Astrocyte (in vitro differentiated cells and primary cell): Measurements from ENCODE around the gene SRSF7. TPM values are rescaled to one million over a fixed set of nuclear protein-coding genes. Genes with fewer than 3 reads are reported as not detected.
"Not testable (repeated sequence)": the region's sequence is repeated elsewhere in the genome, so short reads cannot be mapped to it uniquely, and the experiment has no call there.

Experiments
- DNase-seq: peaks from one replicate; pipeline ENCODE4 v3.0.0-alpha.2; 2010; ENCODE audit warnings: low read depth
- FAIRE-seq: peaks from 2 replicates; lab custom pipeline; 2011; peaks lifted over from hg19 to GRCh38; lab: Jason Lieb, UNC
- H2AFZ ChIP-seq: 2 replicates; pipeline ENCODE4 v1.6.0; 2012; ENCODE audit warnings: low read depth, low read length, inconsistent platforms
- H3K27ac ChIP-seq: 2 replicates; pipeline ENCODE4 v1.5.1; 2011; ENCODE audit warnings: low read depth, low read length, inconsistent platforms
- H3K27me3 ChIP-seq: 2 replicates; pipeline ENCODE4 v1.6.0; 2011; ENCODE audit warnings: low read length, inconsistent platforms; ENCODE audit not compliant: insufficient read depth
- H3K36me3 ChIP-seq: 2 replicates; pipeline ENCODE4 v1.5.1; 2011; ENCODE audit warnings: low read length, inconsistent platforms; ENCODE audit not compliant: insufficient read depth
- H3K4me1 ChIP-seq: 2 replicates; pipeline ENCODE4 v1.5.1; 2011; ENCODE audit warnings: low read length, inconsistent platforms; ENCODE audit not compliant: insufficient read depth
- H3K4me2 ChIP-seq: 2 replicates; pipeline ENCODE4 v1.6.0; 2012; ENCODE audit warnings: low read length, inconsistent platforms
- H3K4me3 ChIP-seq: 2 replicates; pipeline ENCODE4 v1.5.1; 2011; ENCODE audit warnings: low read depth, mild to moderate bottlenecking, low read length, inconsistent platforms; ENCODE audit not compliant: insufficient read depth
- H3K79me2 ChIP-seq: 2 replicates; pipeline ENCODE4 v1.6.0; 2012; ENCODE audit warnings: mild to moderate bottlenecking, low read length, inconsistent platforms; ENCODE audit not compliant: insufficient read depth
- H3K9ac ChIP-seq: 2 replicates; pipeline ENCODE4 v1.6.0; 2012; ENCODE audit warnings: mild to moderate bottlenecking, low read length, inconsistent platforms
- H3K9me3 ChIP-seq: 2 replicates; pipeline ENCODE4 v1.5.1; 2012; ENCODE audit warnings: low read depth, mild to moderate bottlenecking, low read length, inconsistent platforms; ENCODE audit not compliant: insufficient read depth
- H4K20me1 ChIP-seq: 2 replicates; pipeline ENCODE4 v1.6.0; 2012; ENCODE audit warnings: low read length, inconsistent platforms; ENCODE audit not compliant: insufficient read depth
- H3K27ac Mint-ChIP-seq: one replicate; pipeline ENCODE4 v1.8.0; 2021; ENCODE audit warnings: mild to moderate bottlenecking, mixed read lengths; ENCODE audit not compliant: unreplicated experiment
- H3K27me3 Mint-ChIP-seq: one replicate; pipeline ENCODE4 v1.8.0; 2021; ENCODE audit warnings: low read depth, mixed read lengths; ENCODE audit not compliant: unreplicated experiment
- H3K36me3 Mint-ChIP-seq: one replicate; pipeline ENCODE4 v1.8.0; 2021; ENCODE audit warnings: low read depth, mixed read lengths; ENCODE audit not compliant: unreplicated experiment
- H3K4me1 Mint-ChIP-seq: one replicate; pipeline ENCODE4 v1.8.0; 2021; ENCODE audit warnings: low read depth, mixed read lengths; ENCODE audit not compliant: unreplicated experiment
- H3K4me3 Mint-ChIP-seq: one replicate; pipeline ENCODE4 v1.8.0; 2021; ENCODE audit warnings: mild to moderate bottlenecking, moderate library complexity, mixed read lengths; ENCODE audit not compliant: unreplicated experiment
- H3K9me3 Mint-ChIP-seq: one replicate; pipeline ENCODE4 v1.8.0; 2021; ENCODE audit warnings: mild to moderate bottlenecking, mixed read lengths; ENCODE audit not compliant: unreplicated experiment
- EZH2 ChIP-seq: IDR thresholded peaks from 2 replicates; pipeline ENCODE4 v1.6.1; 2012; ENCODE audit warnings: mild to moderate bottlenecking, low read length, inconsistent platforms; ENCODE audit not compliant: insufficient read depth
- total RNA-seq: library from RNA; stranded (reverse); gene quantifications from 2 replicates; pipeline ENCODE4 v1.2.1, GENCODE V29; 2021
- TF ChIP-seq, protein P1 (sequence below): IDR thresholded peaks from 2 replicates; pipeline ENCODE4 v1.5.1; 2011; ENCODE audit warnings: low read depth, mild to moderate bottlenecking, inconsistent platforms, low read length, moderate library complexity; ENCODE audit not compliant: insufficient read depth

SRSF7 gene
- total RNA-seq, 1 donor from 2014 or later: 120 TPM

DNA sequence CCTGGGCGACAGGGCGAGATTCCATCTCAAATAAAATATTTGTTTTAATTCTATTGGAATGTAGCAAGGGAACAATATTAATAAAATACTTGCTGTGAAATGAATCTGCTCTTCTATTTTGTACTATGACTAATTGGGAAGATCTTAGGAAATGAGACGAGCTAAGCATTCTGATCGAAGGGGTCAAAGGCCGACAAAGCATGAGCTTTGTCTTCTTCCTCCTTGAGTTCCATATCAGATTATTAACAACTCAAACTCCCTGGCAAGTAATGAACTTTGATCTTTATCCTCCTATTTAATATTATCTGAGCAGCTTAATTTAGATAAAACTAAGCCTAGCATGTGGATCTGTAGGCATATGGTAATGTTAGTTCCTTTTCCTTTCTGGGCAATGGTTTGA, 42.4 kb upstream of the SRSF7 start:
- peaks cover 11% of the 10 kb centered on the region for H3K4me1 Mint-ChIP-seq
- Histone ChIP-seq H3K4me3 (no peak overlapping the region), H3K4me1 (no peaks in the 10 kb centered on the region), H4K20me1 (no peaks in the 10 kb centered on the region), H3K9ac (no peak overlapping the region), H2AFZ (no peak overlapping the region), H3K36me3 (no peaks in the 10 kb centered on the region), H3K9me3 (no peaks in the 10 kb centered on the region), H3K4me2 (no peak overlapping the region), H3K27ac (no peak overlapping the region), H3K79me2 (no peaks in the 10 kb centered on the region), H3K27me3 (no peaks in the 10 kb centered on the region)
- FAIRE-seq (no peak), DNase-seq (no peak)
- no peak overlapping the region for H3K4me3 Mint-ChIP-seq
- H3K36me3 Mint-ChIP-seq: peaks cover 2% of the 10 kb centered on the region
- no peak overlapping the region for H3K27ac Mint-ChIP-seq
- TF ChIP-seq EZH2: no peak
- TF ChIP-seq, protein P1, sequence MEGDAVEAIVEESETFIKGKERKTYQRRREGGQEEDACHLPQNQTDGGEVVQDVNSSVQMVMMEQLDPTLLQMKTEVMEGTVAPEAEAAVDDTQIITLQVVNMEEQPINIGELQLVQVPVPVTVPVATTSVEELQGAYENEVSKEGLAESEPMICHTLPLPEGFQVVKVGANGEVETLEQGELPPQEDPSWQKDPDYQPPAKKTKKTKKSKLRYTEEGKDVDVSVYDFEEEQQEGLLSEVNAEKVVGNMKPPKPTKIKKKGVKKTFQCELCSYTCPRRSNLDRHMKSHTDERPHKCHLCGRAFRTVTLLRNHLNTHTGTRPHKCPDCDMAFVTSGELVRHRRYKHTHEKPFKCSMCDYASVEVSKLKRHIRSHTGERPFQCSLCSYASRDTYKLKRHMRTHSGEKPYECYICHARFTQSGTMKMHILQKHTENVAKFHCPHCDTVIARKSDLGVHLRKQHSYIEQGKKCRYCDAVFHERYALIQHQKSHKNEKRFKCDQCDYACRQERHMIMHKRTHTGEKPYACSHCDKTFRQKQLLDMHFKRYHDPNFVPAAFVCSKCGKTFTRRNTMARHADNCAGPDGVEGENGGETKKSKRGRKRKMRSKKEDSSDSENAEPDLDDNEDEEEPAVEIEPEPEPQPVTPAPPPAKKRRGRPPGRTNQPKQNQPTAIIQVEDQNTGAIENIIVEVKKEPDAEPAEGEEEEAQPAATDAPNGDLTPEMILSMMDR: no peak
- no peaks in the 10 kb centered on the region for H3K9me3 Mint-ChIP-seq
- H3K27me3 Mint-ChIP-seq: no peaks in the 10 kb centered on the region

DNA sequence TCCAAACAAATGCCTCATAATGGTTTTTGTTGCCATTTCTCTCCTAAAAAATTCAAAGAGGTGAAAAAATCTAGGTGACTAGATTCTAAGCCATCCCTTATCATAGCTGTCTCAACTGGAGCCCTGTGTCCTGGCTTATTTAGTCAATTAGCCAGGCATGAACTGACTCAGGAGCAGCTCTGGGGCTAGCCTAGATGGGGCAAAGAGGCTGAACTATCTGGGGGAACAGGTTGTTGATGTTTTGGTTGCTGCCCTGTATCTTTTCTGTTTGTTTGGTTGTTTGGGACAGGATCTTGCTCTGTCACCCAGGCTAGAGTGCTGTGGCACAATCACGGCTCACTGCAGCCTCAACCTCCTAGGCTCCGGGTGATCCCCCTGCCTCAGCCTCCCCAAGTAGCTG, 41.6 kb upstream of the SRSF7 start:
- Mint-ChIP-seq H3K36me3 (no peaks in the 10 kb centered on the region), H3K9me3 (no peaks in the 10 kb centered on the region), H3K4me1 (peaks cover 10% of the 10 kb centered on the region), H3K27ac (no peak overlapping the region), H3K4me3 (no peak overlapping the region), H3K27me3 (no peaks in the 10 kb centered on the region)
- Histone ChIP-seq H3K4me3 (no peak overlapping the region), H3K9ac (no peak overlapping the region), H2AFZ (no peak overlapping the region), H3K4me2 (no peak overlapping the region), H3K79me2 (no peaks in the 10 kb centered on the region), H3K4me1 (no peaks in the 10 kb centered on the region), H3K27me3 (no peaks in the 10 kb centered on the region), H3K36me3 (no peaks in the 10 kb centered on the region), H3K9me3 (no peaks in the 10 kb centered on the region), H3K27ac (no peak overlapping the region), H4K20me1 (no peaks in the 10 kb centered on the region)
- DNase-seq (no peak), FAIRE-seq (no peak)
- no peak for TF ChIP-seq EZH2
- TF ChIP-seq, protein P1: no peak

DNA sequence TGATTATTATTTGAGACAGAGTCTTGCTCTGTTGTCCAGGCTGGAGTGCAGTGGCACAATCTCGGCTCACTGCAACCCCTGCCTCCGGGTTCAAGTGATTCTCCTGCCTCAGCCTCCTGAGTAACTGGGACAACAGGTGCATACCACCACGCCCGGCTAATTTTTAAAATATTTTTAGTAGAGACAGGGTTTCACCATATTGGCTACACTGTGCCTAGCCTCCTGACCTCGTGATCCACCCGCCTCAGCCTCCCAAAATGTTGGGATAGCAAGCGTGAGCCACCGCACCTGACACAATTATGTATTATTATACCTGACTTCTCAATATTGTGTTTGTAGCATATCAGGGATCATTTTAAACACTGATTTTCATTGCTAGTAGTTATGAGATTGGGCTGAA, 41.2 kb upstream of the SRSF7 start:
- H3K27ac Mint-ChIP-seq, H3K4me1 Mint-ChIP-seq, H3K27me3 ChIP-seq, H3K9ac ChIP-seq, H3K9me3 Mint-ChIP-seq, H3K9me3 ChIP-seq, H3K4me1 ChIP-seq, H3K36me3 Mint-ChIP-seq, H3K79me2 ChIP-seq, H3K36me3 ChIP-seq, H3K27me3 Mint-ChIP-seq, H2AFZ ChIP-seq, H3K27ac ChIP-seq, H3K4me3 Mint-ChIP-seq, DNase-seq, FAIRE-seq, H4K20me1 ChIP-seq, H3K4me3 ChIP-seq, H3K4me2 ChIP-seq: not testable (repeated sequence)
